ENCODE data around the gene DNASE1L2.
"Not testable (repeated sequence)": the region's sequence is repeated elsewhere in the genome, so short reads cannot be mapped to it uniquely, and the experiment has no call there.

The DNASE1L2 gene

DNA sequence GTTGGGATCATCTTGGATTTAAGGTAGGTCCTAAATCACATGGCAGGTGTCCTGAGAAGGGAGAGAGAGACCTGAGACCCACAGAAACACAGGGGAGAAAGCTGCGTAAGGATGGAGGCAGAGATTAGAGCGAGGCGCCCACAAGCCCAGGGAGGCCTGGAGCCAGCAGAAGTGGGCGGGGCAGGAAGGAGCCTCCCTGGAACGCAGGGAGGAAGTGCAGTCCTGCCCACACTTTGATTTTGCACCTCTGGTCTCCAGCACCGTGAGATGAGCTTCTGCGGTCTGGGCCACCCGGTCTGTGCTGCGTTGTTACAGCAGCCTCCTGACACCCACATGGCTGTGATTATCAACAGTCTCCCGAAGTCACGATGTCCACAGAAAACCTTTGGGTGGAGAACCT, 6.4 kb downstream of the DNASE1L2 start:
- DNase-seq, result no peak

DNA sequence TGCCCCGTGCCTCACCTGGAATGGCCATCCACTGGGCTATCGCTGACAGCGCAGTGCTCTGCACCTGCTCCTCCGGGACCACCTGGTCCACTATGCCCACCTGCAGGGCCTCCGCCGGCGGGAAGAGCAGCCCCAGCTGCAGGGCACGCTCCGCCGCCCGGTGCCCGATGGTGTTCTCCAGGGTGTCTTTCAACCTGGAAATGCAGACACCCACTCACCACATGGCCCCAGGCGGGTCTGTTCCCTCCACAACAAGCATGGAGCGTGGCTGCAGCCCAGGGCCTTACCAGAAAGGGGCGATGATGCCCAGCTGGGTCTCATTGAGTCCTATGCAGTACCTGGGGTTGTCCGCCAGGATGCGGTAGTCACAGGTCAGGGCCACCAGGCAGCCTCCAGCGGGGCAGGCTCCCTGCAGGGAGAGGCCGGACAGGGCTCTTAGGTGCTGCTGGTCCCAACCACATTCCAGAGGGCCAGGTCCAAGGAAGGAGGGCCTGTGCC, 6.8 kb downstream of the DNASE1L2 start:
- no peak for DNase-seq

- DNase-seq, result no peak
These were observed 7.5 kb downstream of the DNASE1L2 start for GRCh38 chr16:2243781-2244180.

GRCh38 chr16:2244301-2244700, 8.1 kb downstream of the DNASE1L2 start:
- DNase-seq, result no peak

GRCh38 chr16:2244926-2245795, 8.9 kb downstream of the DNASE1L2 start:
- no peak for DNase-seq

GRCh38 chr16:2246301-2246885, 10.1 kb downstream of the DNASE1L2 start:
- no peak for DNase-seq

GRCh38 chr16:2250652-2251295, 14.5 kb downstream of the DNASE1L2 start:
- DNase-seq, result peak; percentile 36 to 37

GRCh38 chr16:2251296-2252111, 15.3 kb downstream of the DNASE1L2 start, which contains the start of gene ECI1:
TSS of gene ECI1 (minus strand) at chr16:2251587. CDS start at chr16:2251566, 21 bp downstream.
- peak; percentile 74 to 75 for DNase-seq

GRCh38 chr16:2252806-2253148, 16.5 kb downstream of the DNASE1L2 start:
- no peak for DNase-seq

DNA sequence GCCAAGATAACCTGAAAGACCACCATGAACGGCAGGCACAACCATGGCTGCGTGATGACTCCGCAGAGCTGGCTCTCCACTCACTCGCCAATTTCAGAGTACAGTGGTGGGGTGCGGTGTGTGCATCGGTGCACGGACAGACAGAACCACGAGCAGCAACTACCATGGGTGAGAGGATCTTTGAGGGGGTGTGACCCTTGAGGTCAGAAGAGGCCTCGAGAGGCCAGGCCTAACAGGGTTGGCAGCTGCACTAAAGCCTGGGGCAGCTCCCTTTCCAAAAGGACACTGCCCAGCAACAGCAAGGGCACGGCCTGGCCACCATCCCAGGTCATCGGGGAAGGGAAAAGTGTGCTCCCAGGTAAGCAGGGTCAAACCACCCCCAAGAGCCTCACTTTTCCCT, 17.0 kb downstream of the DNASE1L2 start:
- no peak for DNase-seq

- no peak for DNase-seq
These were observed 20.4 kb downstream of the DNASE1L2 start for GRCh38 chr16:2256531-2257140.

DNA sequence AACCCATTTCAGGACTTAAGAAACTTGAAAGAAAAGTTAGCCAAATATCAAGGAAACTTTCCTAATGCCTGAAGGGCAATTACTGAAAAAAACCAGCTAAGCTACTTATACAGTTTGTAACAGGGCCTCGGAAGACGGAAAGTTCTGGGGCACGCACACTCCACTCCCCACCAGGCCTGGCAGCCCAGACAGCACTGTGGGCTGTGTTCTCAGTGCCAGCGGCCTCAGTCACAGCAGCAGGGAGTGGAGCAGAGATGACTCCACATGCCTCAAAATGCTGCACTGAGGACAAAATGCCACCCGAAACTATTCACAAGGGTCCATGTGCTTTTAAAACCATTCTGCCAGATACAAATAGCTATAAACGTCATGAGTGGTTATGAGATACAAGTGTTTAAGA, 21.5 kb downstream of the DNASE1L2 start:
- DNase-seq, result no peak

- not testable (repeated sequence) for DNase-seq
These were observed 22.3 kb downstream of the DNASE1L2 start for GRCh38 chr16:2258530-2258929.

GRCh38 chr16:2260250-2260649, 24.0 kb downstream of the DNASE1L2 start:
- DNase-seq, result no peak

GRCh38 chr16:2263026-2263425, 26.8 kb downstream of the DNASE1L2 start:
- not testable (repeated sequence) for DNase-seq

- not testable (repeated sequence) for DNase-seq
These were observed 30.6 kb downstream of the DNASE1L2 start for GRCh38 chr16:2266887-2267286.

- DNase-seq, result not testable (repeated sequence)
These were observed 31.3 kb downstream of the DNASE1L2 start for GRCh38 chr16:2267505-2267912.

DNA sequence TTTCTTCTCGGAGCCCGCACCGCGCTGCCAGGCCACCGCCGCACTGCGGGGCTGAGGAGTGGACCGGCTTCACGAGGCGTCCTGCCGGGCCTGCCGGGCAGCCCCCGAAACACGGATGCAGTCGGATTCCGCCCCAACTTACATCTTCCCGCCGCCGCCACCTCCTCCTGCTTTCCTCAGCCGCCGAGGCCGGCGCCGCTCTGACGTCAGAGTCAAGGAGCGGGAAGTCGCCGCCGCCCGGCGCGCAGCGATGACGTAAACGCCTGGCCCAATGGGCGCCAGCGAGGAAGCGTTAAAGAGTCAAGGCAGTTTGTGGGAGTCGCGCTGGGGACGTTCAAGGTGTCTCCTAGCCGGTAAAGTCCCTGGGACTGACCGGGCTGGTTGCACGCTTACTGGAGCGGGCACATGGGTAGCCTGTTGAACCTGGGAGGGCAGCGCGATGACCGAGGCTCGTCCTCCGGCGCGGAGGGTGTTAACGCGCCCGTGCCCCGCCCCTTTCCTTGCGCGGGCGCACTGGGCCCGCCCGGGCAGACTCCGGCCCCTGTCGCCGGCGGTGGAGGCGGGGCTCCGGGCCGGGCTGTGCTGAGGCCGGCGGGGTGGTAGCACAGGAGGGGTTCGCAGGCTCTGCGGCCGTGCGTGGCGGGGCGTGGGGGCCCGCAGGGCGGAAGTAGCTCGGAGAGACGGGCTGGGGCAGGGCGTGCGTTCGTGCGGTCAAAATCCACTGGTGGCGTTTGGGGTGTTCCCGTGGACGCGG, 31.8 kb downstream of the DNASE1L2 start, which contains the start of gene RNPS1:
Gene RNPS1, minus strand, starts transcription at position 214 of the 754 bp plus-strand sequence. CDS start 3,483 bp downstream, outside the sequence.
- DNase-seq, result peak; percentile 93 to 96

GRCh38 chr16:2270070-2270462, 33.8 kb downstream of the DNASE1L2 start:
- no peak for DNase-seq

DNA sequence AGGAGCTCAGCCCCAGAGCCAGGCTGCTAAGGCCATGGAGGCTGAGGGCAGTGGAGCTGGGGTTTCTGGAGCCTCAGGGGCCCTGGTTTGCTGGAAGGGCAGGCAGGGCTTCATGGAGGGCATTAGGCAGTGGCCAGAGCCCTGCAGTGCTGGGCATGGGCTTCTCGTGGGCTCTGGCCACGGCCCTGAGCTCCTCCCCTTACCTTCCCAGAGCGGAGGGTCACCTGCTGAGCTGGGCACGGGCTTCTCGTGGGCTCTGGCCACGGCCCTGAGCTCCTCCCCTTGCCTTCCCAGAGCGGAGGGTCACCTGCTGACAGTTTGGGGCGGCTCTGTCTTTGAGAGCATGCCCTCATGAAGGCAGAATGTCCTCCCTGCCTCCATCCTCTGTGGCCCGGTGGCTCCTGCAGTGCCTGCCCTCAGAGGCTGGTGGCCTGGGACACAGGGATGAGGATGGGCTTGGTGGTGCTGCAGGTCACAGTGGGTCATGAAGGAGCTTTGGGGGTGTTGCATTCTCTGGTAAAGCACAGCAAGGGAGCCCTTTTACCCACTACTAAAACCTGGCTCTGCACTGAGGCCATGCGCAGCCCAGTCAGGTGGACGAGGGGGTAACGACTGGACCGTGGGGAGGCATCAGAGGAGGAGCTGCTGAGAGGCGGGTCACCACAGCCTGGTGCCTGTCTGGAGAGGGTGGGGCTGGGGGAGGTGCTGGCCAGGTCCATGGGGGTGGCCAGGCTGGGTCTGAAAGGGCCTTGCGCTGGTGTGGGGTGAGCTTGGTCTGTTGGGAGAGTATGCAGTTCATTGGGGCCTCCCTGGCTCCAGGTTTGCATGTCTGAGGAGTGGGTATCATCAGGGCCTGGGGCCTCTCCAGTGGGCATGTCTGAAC, 34.6 kb downstream of the DNASE1L2 start:
- no peak for DNase-seq

All from stimulated activated CD4-positive, alpha-beta T cell treated with anti-CD3 and anti-CD28 coated beads, Interleukin-4, amount 100 ng/mL, for 4 hours (primary cell).